GM23338 (cell line): ENCODE results near the gene CAPNS1.

Experiments used
- ETS1 ChIP-seq: IDR thresholded peaks from 2 replicates; pipeline ENCODE4 v1.6.1; 2016; ENCODE audit warnings: antibody characterized with exemption
- EZH2 ChIP-seq: fragments of 200-600 bp; sonication (generic); IDR thresholded peaks from one replicate; pipeline ENCODE4 v1.8.0; 2017; ENCODE audit warnings: antibody characterized with exemption, mild to moderate bottlenecking, low read depth; ENCODE audit not compliant: unreplicated experiment
- EZH2phosphoT487 ChIP-seq: fragments of 200-600 bp; sonication (generic); IDR thresholded peaks from one replicate; pipeline ENCODE4 v1.8.1; 2018; ENCODE audit warnings: antibody characterized with exemption; ENCODE audit not compliant: unreplicated experiment
- TF ChIP-seq, protein P1 (sequence below), 2 experiments: fragments of 200-600 bp in 1 of 2; sonication (generic) in 1 of 2; conservative IDR thresholded peaks; 2 replicates each; pipeline versions ENCODE4 v1.5.1 to v1.6.1; 2016 to 2017; ENCODE audit warnings: antibody characterized with exemption in 2 of 2, low read depth in 2 of 2, mild to moderate bottlenecking in 2 of 2, moderate library complexity in 1 of 2

- TF ChIP-seq EZH2phosphoT487 (no peak), EZH2 (no peak), ETS1 (no peak)
- TF ChIP-seq, protein P1, sequence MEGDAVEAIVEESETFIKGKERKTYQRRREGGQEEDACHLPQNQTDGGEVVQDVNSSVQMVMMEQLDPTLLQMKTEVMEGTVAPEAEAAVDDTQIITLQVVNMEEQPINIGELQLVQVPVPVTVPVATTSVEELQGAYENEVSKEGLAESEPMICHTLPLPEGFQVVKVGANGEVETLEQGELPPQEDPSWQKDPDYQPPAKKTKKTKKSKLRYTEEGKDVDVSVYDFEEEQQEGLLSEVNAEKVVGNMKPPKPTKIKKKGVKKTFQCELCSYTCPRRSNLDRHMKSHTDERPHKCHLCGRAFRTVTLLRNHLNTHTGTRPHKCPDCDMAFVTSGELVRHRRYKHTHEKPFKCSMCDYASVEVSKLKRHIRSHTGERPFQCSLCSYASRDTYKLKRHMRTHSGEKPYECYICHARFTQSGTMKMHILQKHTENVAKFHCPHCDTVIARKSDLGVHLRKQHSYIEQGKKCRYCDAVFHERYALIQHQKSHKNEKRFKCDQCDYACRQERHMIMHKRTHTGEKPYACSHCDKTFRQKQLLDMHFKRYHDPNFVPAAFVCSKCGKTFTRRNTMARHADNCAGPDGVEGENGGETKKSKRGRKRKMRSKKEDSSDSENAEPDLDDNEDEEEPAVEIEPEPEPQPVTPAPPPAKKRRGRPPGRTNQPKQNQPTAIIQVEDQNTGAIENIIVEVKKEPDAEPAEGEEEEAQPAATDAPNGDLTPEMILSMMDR (conservative IDR thresholded peaks at IDR 0.05; ENCODE audit: low read depth in 2 of 2), result no peak
These were observed 13.3 kb downstream of the CAPNS1 start for GRCh38 chr19:36153126-36153525.
